Stomach (tissue), 9 donors: ENCODE results near the gene WSCD1. TPM values are rescaled to one million over a fixed set of nuclear protein-coding genes. Genes with fewer than 3 reads are reported as not detected.

Source experiments
- DNase-seq, 2 donors: peaks; one replicate each; pipeline versions ENCODE4 v3.0.0 to v3.0.0-alpha.2; 2013 to 2019
- H3K27ac ChIP-seq, 5 donors: fragments of 200-600 bp in 4 of 5; sonication (generic) in 4 of 5; one replicate each; pipeline ENCODE4 v1.5.1; 2013 to 2019; ENCODE audit warnings: mild to moderate bottlenecking in 1 of 5, moderate library complexity in 1 of 5
- H3K27me3 ChIP-seq, 3 donors: fragments of 200-600 bp; sonication (generic); one replicate each; pipeline ENCODE4 v1.5.1; 2017 to 2019; ENCODE audit warnings: mixed run types in 1 of 3
- H3K36me3 ChIP-seq, 4 donors: fragments of 200-600 bp; sonication (generic); 1 replicate in 3 of 4; 2 replicates in 1 of 4; pipeline ENCODE4 v1.5.1; 2016 to 2019
- H3K4me1 ChIP-seq, 4 donors: fragments of 200-600 bp; sonication (generic); one replicate each; pipeline ENCODE4 v1.5.1; 2016 to 2019
- H3K4me3 ChIP-seq, 4 donors: fragments of 200-600 bp; sonication (generic) in 3 of 4; one replicate each; pipeline ENCODE4 v1.5.1; 2016 to 2019; ENCODE audit warnings: mild to moderate bottlenecking in 1 of 4
- H3K9me3 ChIP-seq, 4 donors: fragments of 200-600 bp; sonication (generic); one replicate each; pipeline ENCODE4 v1.5.1; 2016 to 2019
- EP300 ChIP-seq: sonication (generic); formaldehyde crosslinking; IDR thresholded peaks from one replicate; pipeline ENCODE4 v1.6.1; 2017; ENCODE audit warnings: antibody characterized with exemption
- POLR2A ChIP-seq, 4 donors: fragments of 450-650 bp; IDR thresholded peaks; one replicate each; pipeline ENCODE4 v1.6.1; 2016; ENCODE audit warnings: antibody characterized with exemption in 4 of 4, control low read depth in 2 of 4, mild to moderate bottlenecking in 1 of 4, moderate library complexity in 1 of 4
- POLR2AphosphoS5 ChIP-seq, 3 donors: sonication (generic); formaldehyde crosslinking; IDR thresholded peaks; one replicate each; pipeline ENCODE4 v1.6.1; 2016; ENCODE audit warnings: antibody characterized with exemption in 3 of 3
- WGBS, 5 donors: extraction: QIAGEN DNeasy Blood & Tissue Kit in 3 of 5; methylation state at CpG; one replicate each; pipeline versions ENCODE4 v1.1.5 to v1.1.7; 2013 to 2018; 5-methylcytosine and 5-hydroxymethylcytosine counted together
- intact Hi-C: fragments of 100-400 bp; cut with DNase I; formaldehyde crosslinking; loops from one replicate; pipeline ENCODE4 v1.15.1; 2023; ENCODE audit warnings: low total_unique reads
- polyA plus RNA-seq, 3 donors: library from polyadenylated mRNA; stranded (reverse); fragments of 200-250 nt; gene quantifications; one replicate each; pipeline ENCODE4 v1.2.3, GENCODE V29; 2013
- total RNA-seq, 5 donors: library from RNA; depleted of rRNA; stranded (reverse); fragments of >200 nt; gene quantifications; one replicate each; pipeline versions ENCODE4 v1.1.0 to v1.2.3, GENCODE V29; 2014 to 2016
- TF ChIP-seq, protein P1 (sequence below), 7 experiments: fragments of 450-650 bp in 4 of 7; fragments of 200-600 bp in 3 of 7; sonication (generic) in 3 of 7; IDR thresholded peaks; one replicate each; pipeline ENCODE4 v1.5.1; 2016 to 2019; ENCODE audit warnings: antibody characterized with exemption in 7 of 7, control low read depth in 2 of 7, mild to moderate bottlenecking in 1 of 7
- donor health status: healthy with polysubstance abuse.
- donor health status: Bipolar disorder and iron deficiency.
- donor health status: healthy.

The WSCD1 gene
- total and polyA plus RNA-seq, 8 donors = 0.58 to 32.7 (median 1.2) TPM

DNA sequence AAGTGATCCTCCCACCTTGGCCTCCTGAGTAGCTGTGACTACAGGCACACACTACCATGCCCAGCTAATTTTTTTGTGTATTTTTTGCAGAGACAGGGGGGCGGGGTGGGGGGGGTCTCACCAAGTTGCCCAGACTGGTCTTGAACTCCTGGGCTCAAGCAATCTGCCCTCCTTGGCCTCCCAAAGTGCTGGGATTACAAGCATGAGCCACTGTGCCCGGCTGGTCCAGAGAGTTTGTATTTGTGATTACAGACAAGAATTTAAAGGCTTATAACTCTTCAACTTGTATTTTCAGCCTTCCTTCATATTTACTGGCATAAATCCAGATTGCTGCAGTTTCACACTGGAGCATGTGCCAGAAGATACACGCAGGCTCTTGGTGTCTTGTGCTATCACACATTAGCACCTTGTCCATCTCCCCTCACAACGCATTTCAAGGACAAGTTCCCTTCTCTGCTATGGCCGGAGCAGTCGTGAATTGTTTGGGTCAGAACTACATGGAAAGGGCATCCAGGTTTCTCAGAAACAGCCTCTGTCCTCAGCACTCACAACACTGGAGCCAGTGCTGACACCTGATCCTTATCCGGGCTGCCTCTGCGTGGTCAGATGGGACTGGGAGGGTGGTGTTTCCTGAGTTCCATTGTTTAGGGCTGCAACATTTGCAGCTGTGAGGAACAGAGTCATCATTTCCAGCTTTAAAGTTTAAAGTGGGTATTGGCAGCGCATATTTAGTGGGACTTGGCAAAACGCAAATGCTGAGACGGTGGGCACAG is 28.1 kb downstream of the WSCD1 start:
- Histone ChIP-seq H3K27me3 (no peaks in the 10 kb centered on the region), H3K27ac (peak overlapping the region in 2 of 5 donors; percentile 20 to 38), H3K4me1 (no peaks in the 10 kb centered on the region), H3K9me3 (no peaks in the 10 kb centered on the region), H3K4me3 (no peak overlapping the region), H3K36me3 (no peaks in the 10 kb centered on the region)
- intact Hi-C loops = no loop called here
- WGBS, 5 donors = 55 to 63% (median 62%) methylated on average over 11 of the region's 11 CpGs
- peak in 2 of 3 donors; percentile 7 to 27 for TF ChIP-seq POLR2AphosphoS5 (IDR thresholded peaks at IDR 0.05)
- TF ChIP-seq, protein P1, sequence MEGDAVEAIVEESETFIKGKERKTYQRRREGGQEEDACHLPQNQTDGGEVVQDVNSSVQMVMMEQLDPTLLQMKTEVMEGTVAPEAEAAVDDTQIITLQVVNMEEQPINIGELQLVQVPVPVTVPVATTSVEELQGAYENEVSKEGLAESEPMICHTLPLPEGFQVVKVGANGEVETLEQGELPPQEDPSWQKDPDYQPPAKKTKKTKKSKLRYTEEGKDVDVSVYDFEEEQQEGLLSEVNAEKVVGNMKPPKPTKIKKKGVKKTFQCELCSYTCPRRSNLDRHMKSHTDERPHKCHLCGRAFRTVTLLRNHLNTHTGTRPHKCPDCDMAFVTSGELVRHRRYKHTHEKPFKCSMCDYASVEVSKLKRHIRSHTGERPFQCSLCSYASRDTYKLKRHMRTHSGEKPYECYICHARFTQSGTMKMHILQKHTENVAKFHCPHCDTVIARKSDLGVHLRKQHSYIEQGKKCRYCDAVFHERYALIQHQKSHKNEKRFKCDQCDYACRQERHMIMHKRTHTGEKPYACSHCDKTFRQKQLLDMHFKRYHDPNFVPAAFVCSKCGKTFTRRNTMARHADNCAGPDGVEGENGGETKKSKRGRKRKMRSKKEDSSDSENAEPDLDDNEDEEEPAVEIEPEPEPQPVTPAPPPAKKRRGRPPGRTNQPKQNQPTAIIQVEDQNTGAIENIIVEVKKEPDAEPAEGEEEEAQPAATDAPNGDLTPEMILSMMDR (IDR thresholded peaks at IDR 0.05) = no peak
- TF ChIP-seq EP300 = no peak
- peak in 1 of 2 donors; percentile 55 for DNase-seq

DNA sequence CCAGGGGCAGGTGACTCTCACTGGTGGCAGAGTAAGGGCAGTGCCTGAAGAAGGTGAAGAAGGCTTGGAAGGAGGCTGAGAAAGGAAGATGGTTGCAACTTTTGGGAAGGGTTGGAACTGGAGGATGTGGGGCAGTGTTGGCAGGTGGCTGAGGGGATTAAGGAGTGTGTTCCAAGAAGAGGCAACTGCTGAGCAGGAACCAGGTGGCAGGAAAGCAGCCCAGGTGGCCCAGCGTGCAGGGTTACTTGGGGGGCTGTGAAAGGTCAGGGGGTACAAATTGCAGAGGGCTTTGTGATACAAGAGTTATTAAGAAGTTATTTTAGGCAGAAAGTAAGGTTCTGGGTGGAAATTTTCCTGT is 28.6 kb downstream of the WSCD1 start:
- DNase-seq = peak in 1 of 2 donors; percentile 18
- Histone ChIP-seq H3K27ac (peak overlapping the region in 1 of 5 donors; percentile 38), H3K4me1 (no peaks in the 10 kb centered on the region), H3K27me3 (no peaks in the 10 kb centered on the region), H3K9me3 (no peaks in the 10 kb centered on the region), H3K36me3 (no peaks in the 10 kb centered on the region), H3K4me3 (no peak overlapping the region)
- intact Hi-C loops = no loop called here
- 55 to 90% (median 73%) methylated on average over 1 of the region's 1 CpG for WGBS, 5 donors
- TF ChIP-seq POLR2AphosphoS5 (IDR thresholded peaks at IDR 0.05) (no peak), POLR2A (IDR thresholded peaks at IDR 0.05) (no peak), EP300 (no peak)
- TF ChIP-seq, protein P1 (IDR thresholded peaks at IDR 0.05) = no peak

DNA sequence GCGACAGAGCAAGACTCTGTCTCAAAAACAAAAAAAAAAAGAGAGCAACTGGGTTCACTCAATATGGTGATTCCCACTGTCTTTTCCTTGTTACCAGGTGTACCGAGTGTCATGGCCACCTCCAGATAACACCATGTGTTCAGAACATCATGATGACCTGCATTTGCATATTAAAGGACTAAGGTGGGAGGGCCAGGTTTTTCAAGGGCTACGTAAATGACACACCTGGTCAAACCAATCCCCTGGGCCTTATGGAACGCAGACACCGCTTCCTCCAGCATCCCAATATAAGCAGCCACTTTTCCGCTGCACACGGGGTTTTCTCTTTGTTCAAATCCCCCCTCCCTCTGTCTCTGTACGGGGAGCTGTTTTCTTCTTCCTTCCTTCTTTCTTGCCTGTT is 29.3 kb downstream of the WSCD1 start:
- TF ChIP-seq EP300 (no peak), POLR2AphosphoS5 (IDR thresholded peaks at IDR 0.05) (no peak), POLR2A (IDR thresholded peaks at IDR 0.05) (no peak)
- TF ChIP-seq, protein P1 (IDR thresholded peaks at IDR 0.05) = no peak
- H3K36me3 ChIP-seq = no peaks in the 10 kb centered on the region
- H3K9me3 ChIP-seq = no peaks in the 10 kb centered on the region
- DNase-seq = no peak
- WGBS, 5 donors = 85 to 92% (median 89%) methylated on average over 8 of the region's 8 CpGs
- H3K27ac ChIP-seq = peak overlapping the region in 1 of 5 donors; percentile 38
- no peaks in the 10 kb centered on the region for H3K27me3 ChIP-seq
- intact Hi-C loops = no loop called here
- H3K4me3 ChIP-seq = no peak overlapping the region
- H3K4me1 ChIP-seq = no peaks in the 10 kb centered on the region

DNA sequence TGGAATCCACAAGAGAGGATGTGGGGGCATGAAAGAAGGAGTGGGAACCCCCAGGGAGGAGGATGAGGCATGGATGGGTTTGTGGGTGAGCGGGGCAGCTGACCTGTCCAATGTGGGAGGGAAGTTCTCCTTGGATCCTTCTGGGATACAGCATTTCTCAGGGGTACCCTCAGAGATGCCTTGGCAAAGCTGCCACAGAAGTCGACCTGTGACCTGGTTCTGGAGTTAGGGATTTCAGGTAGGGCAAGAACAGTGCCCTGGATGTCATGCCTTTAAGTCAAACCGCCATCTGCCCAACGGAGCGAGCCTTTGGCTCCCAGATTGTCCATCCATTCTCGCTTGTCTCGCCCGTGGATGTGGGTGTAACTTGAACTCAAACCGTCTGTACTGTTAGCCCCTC is 30.0 kb downstream of the WSCD1 start:
- Histone ChIP-seq H3K9me3 (no peaks in the 10 kb centered on the region), H3K36me3 (no peaks in the 10 kb centered on the region), H3K4me3 (no peak overlapping the region), H3K27ac (no peak overlapping the region), H3K4me1 (no peaks in the 10 kb centered on the region), H3K27me3 (no peaks in the 10 kb centered on the region)
- intact Hi-C loops = no loop called here
- DNase-seq = no peak
- 87 to 90% (median 89%) methylated on average over 9 of the region's 9 CpGs for WGBS, 5 donors
- TF ChIP-seq POLR2AphosphoS5 (IDR thresholded peaks at IDR 0.05) (no peak), EP300 (no peak), POLR2A (IDR thresholded peaks at IDR 0.05) (no peak)
- TF ChIP-seq, protein P1 (IDR thresholded peaks at IDR 0.05) = no peak
